CD4-positive, alpha-beta memory T cell (primary cell): Measurements from ENCODE around the gene SOX15. TPM values are rescaled to one million over a fixed set of nuclear protein-coding genes. Genes with fewer than 3 reads are reported as not detected.

Experiments used
- polyA plus RNA-seq, 2 donors: library from polyadenylated mRNA; unstranded; fragments of 300-500 nt; fragmentation: Illumina TruSeq; gene quantifications; one replicate each; pipeline ENCODE4 v1.2.3, GENCODE V29; 2021
- total RNA-seq, 2 experiments: library from RNA; stranded (reverse); gene quantifications; one replicate each; pipeline ENCODE4 v1.2.3, GENCODE V29; 2021

Gene SOX15
- total and polyA plus RNA-seq, 4 experiments from 2014 or later, result 1.0 to 1.1 TPM; not detected in 2

Other genes starting within 250 kb of the SOX15 start
- 1 to 10 TPM; 3.5 to 4.3 TPM for gene KCTD11, start 237.9 kb downstream of the SOX15 start, total RNA-seq
- gene KCTD11, start 237.9 kb downstream of the SOX15 start, polyA plus RNA-seq, result 1 to 10 TPM in 1 of 2 donors, under 1 TPM in 1; 0.33 to 1.8 TPM
- gene TMEM95, start 234.9 kb downstream of the SOX15 start, total RNA-seq, result not detected
- not detected for gene TMEM95, start 234.9 kb downstream of the SOX15 start, polyA plus RNA-seq
- gene TNK1, start 209.0 kb downstream of the SOX15 start, total RNA-seq, result 10 to 100 TPM; 13.8 to 15.9 TPM
- gene TNK1, start 209.0 kb downstream of the SOX15 start, polyA plus RNA-seq, result 1 to 10 TPM; 1.7 to 2.1 TPM
- 10 to 100 TPM; 90.3 to 91.9 TPM for gene PLSCR3, start 195.6 kb downstream of the SOX15 start, total RNA-seq
- 100 to 1,000 TPM; 174 to 242 TPM for gene PLSCR3, start 195.6 kb downstream of the SOX15 start, polyA plus RNA-seq
- 10 to 100 TPM; 35.4 to 38.3 TPM for gene TMEM256, start 186.0 kb downstream of the SOX15 start, total RNA-seq
- 10 to 100 TPM; 49.9 to 51.1 TPM for gene TMEM256, start 186.0 kb downstream of the SOX15 start, polyA plus RNA-seq
- gene NLGN2, start 182.2 kb downstream of the SOX15 start, total RNA-seq, result 1 to 10 TPM; 8.8 to 9.8 TPM
- under 1 TPM in 1 of 2 donors, not detected in 1; 0.08 TPM for gene NLGN2, start 182.2 kb downstream of the SOX15 start, polyA plus RNA-seq
- not detected for gene SPEM1, start 169.8 kb downstream of the SOX15 start, total RNA-seq
- not detected for gene SPEM1, start 169.8 kb downstream of the SOX15 start, polyA plus RNA-seq
- gene SPEM2, start 164.5 kb downstream of the SOX15 start, total RNA-seq, result not detected
- not detected for gene SPEM2, start 164.5 kb downstream of the SOX15 start, polyA plus RNA-seq
- not detected for gene SPEM3, start 161.2 kb downstream of the SOX15 start, total RNA-seq
- gene SPEM3, start 161.2 kb downstream of the SOX15 start, polyA plus RNA-seq, result not detected
- 10 to 100 TPM; 20.8 to 21.8 TPM for gene TMEM102, start 154.7 kb downstream of the SOX15 start, total RNA-seq
- 10 to 100 TPM; 14.6 to 29.2 TPM for gene TMEM102, start 154.7 kb downstream of the SOX15 start, polyA plus RNA-seq
- 1 to 10 TPM; 2.7 to 3.3 TPM for gene FGF11, start 150.6 kb downstream of the SOX15 start, total RNA-seq
- under 1 TPM in 1 of 2 donors, not detected in 1; 0.14 TPM for gene FGF11, start 150.6 kb downstream of the SOX15 start, polyA plus RNA-seq
- 1 to 10 TPM; 9.1 to 9.5 TPM for gene CHRNB1, start 145.0 kb downstream of the SOX15 start, total RNA-seq
- gene CHRNB1, start 145.0 kb downstream of the SOX15 start, polyA plus RNA-seq, result 10 to 100 TPM; 24.1 to 29.2 TPM
- gene ZBTB4, start 110.5 kb downstream of the SOX15 start, total RNA-seq, result 10 to 100 TPM; 75.2 to 75.7 TPM
- gene ZBTB4, start 110.5 kb downstream of the SOX15 start, polyA plus RNA-seq, result 10 to 100 TPM in 1 of 2 donors, 1 to 10 TPM in 1; 4.6 to 21.2 TPM
- gene SLC35G6, start 108.6 kb downstream of the SOX15 start, total RNA-seq, result not detected
- gene SLC35G6, start 108.6 kb downstream of the SOX15 start, polyA plus RNA-seq, result not detected
- 100 to 1,000 TPM; 178 to 191 TPM for gene POLR2A, start 105.7 kb downstream of the SOX15 start, total RNA-seq
- 10 to 100 TPM in 1 of 2 donors, 1 to 10 TPM in 1; 8.6 to 76.2 TPM for gene POLR2A, start 105.7 kb downstream of the SOX15 start, polyA plus RNA-seq
- 10 to 100 TPM; 45.1 to 52.2 TPM for gene TNFSF12, start 41.0 kb downstream of the SOX15 start, total RNA-seq
- 10 to 100 TPM; 45.8 to 72.8 TPM for gene TNFSF12, start 41.0 kb downstream of the SOX15 start, polyA plus RNA-seq
- 1 to 10 TPM; 2.9 to 3.8 TPM for gene TNFSF13, start 31.3 kb downstream of the SOX15 start, total RNA-seq
- under 1 TPM in 1 of 2 donors, not detected in 1; 0.68 TPM for gene TNFSF13, start 31.3 kb downstream of the SOX15 start, polyA plus RNA-seq
- 10 to 100 TPM; 37.7 to 40.1 TPM for gene SENP3, start 28.2 kb downstream of the SOX15 start, total RNA-seq
- 10 to 100 TPM; 13.1 to 15.5 TPM for gene SENP3, start 28.2 kb downstream of the SOX15 start, polyA plus RNA-seq
- 10 to 100 TPM; 19.8 to 20.9 TPM for gene CD68, start 10.5 kb downstream of the SOX15 start, total RNA-seq
- gene CD68, start 10.5 kb downstream of the SOX15 start, polyA plus RNA-seq, result under 1 TPM in 1 of 2 donors, not detected in 1; 0.59 TPM
- gene MPDU1, start 6.2 kb downstream of the SOX15 start, total RNA-seq, result 10 to 100 TPM; 23.8 to 25.0 TPM
- gene MPDU1, start 6.2 kb downstream of the SOX15 start, polyA plus RNA-seq, result 10 to 100 TPM; 41.7 to 50.1 TPM
- gene FXR2, start 24.8 kb upstream of the SOX15 start, total RNA-seq, result 10 to 100 TPM; 44.1 to 46.6 TPM
- gene FXR2, start 24.8 kb upstream of the SOX15 start, polyA plus RNA-seq, result 10 to 100 TPM in 1 of 2 donors, 1 to 10 TPM in 1; 9.2 to 18.6 TPM
- gene SAT2, start 37.7 kb upstream of the SOX15 start, total RNA-seq, result 10 to 100 TPM; 65.8 to 76.9 TPM
- gene SAT2, start 37.7 kb upstream of the SOX15 start, polyA plus RNA-seq, result 10 to 100 TPM; 27.0 to 50.8 TPM
- gene SHBG, start 40.0 kb upstream of the SOX15 start, total RNA-seq, result not detected
- not detected for gene SHBG, start 40.0 kb upstream of the SOX15 start, polyA plus RNA-seq
- under 1 TPM; 0.22 to 0.52 TPM for gene ATP1B2, start 60.8 kb upstream of the SOX15 start, total RNA-seq
- gene ATP1B2, start 60.8 kb upstream of the SOX15 start, polyA plus RNA-seq, result not detected
- gene TP53, start 97.4 kb upstream of the SOX15 start, total RNA-seq, result 10 to 100 TPM; 89.1 to 97.4 TPM
- gene TP53, start 97.4 kb upstream of the SOX15 start, polyA plus RNA-seq, result 10 to 100 TPM; 15.9 to 35.3 TPM
- gene WRAP53, start 98.4 kb upstream of the SOX15 start, total RNA-seq, result 10 to 100 TPM; 11.9 to 12.5 TPM
- 10 to 100 TPM in 1 of 2 donors, 1 to 10 TPM in 1; 9.8 to 13.1 TPM for gene WRAP53, start 98.4 kb upstream of the SOX15 start, polyA plus RNA-seq
- under 1 TPM; 0.09 to 0.11 TPM for gene EFNB3, start 115.1 kb upstream of the SOX15 start, total RNA-seq
- not detected for gene EFNB3, start 115.1 kb upstream of the SOX15 start, polyA plus RNA-seq
- not detected for gene DNAH2, start 127.7 kb upstream of the SOX15 start, total RNA-seq
- gene DNAH2, start 127.7 kb upstream of the SOX15 start, polyA plus RNA-seq, result not detected
- 100 to 1,000 TPM; 119 to 129 TPM for gene KDM6B, start 244.1 kb upstream of the SOX15 start, total RNA-seq
- gene KDM6B, start 244.1 kb upstream of the SOX15 start, polyA plus RNA-seq, result 1 to 10 TPM in 1 of 2 donors, not detected in 1; 1.7 TPM